ENCODE data around the gene FUOM. TPM values are rescaled to one million over a fixed set of nuclear protein-coding genes. Genes with fewer than 3 reads are reported as not detected.
A peak's percentile ranks its signal among the peaks of the same experiment; 100 is the strongest.

FUOM gene
- polyA plus RNA-seq, 4 donors = 10.8 to 25.1 (median 15.4) TPM

DNA sequence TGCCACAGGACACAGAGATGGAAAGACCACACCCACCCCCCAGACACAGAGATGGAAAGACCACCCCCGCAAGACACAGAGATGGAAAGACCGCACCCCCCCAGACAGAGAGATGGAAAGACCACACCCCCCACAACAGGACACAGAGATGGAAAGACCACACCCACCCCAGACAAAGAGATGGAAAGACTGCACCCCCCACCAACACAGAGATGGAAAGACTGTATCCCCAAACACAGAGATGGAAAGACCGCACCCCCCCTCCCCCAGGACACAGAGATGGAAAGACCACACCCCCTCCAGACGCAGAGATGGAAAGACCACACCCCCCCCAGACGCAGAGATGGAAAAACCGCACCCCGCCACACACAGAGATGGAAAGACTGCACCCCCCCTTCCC, 41.1 kb downstream of the FUOM start:
- no peak for DNase-seq (ENCODE audit: low read depth in 4 of 4, low spot score in 3 of 4)

- DNase-seq (ENCODE audit: low read depth in 4 of 4, low spot score in 3 of 4) = no peak
Measured at GRCh38 chr10:133316266-133316665, 41.6 kb downstream of the FUOM start.

- DNase-seq (ENCODE audit: low read depth in 4 of 4, low spot score in 3 of 4) = no peak
Measured at GRCh38 chr10:133315847-133316246, 42.0 kb downstream of the FUOM start.

DNA sequence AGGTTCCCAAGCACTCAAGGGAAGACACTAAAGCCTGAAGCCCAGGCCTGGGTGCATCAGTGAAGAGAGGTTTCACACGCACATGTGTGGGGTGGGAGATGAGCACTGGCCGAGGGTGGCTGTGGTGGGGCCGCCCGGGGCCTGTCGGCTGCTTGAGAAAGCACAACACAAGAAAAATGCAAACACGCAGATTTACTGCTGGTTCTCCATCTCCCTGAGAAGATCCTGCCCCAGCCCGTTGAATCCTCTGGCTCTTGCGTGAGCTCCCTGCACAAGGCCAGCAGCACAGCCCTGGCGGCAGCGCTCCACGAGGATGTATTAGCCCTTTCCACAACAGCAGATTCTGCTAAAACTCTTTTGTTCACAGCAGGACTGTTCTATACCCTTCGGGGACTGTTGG, 42.9 kb downstream of the FUOM start:
- DNase-seq (ENCODE audit: low read depth in 4 of 4, low spot score in 3 of 4) = no peak

GRCh38 chr10:133313192-133313591, 44.6 kb downstream of the FUOM start:
- no peak for DNase-seq (ENCODE audit: low read depth in 4 of 4, low spot score in 3 of 4)

DNA sequence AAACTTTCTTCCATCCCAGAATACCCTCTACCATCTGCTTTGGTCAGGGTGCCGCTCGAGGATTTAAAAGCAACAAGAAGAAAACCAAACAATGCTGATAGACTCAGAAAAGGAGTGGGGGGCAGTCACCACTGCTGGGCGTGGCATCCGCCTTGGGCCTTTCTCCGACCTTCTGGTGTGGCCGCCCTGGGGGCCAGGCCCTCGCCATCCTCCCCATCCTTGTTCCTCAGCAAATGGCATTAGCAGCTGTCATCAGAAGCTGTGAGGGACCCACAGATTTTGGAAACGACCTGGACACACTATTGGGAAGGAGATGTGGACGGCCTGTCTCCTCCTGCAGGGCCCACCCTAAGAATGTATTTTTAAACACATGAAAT, 45.1 kb downstream of the FUOM start:
- no peak for DNase-seq (ENCODE audit: low read depth in 4 of 4, low spot score in 3 of 4)

DNA sequence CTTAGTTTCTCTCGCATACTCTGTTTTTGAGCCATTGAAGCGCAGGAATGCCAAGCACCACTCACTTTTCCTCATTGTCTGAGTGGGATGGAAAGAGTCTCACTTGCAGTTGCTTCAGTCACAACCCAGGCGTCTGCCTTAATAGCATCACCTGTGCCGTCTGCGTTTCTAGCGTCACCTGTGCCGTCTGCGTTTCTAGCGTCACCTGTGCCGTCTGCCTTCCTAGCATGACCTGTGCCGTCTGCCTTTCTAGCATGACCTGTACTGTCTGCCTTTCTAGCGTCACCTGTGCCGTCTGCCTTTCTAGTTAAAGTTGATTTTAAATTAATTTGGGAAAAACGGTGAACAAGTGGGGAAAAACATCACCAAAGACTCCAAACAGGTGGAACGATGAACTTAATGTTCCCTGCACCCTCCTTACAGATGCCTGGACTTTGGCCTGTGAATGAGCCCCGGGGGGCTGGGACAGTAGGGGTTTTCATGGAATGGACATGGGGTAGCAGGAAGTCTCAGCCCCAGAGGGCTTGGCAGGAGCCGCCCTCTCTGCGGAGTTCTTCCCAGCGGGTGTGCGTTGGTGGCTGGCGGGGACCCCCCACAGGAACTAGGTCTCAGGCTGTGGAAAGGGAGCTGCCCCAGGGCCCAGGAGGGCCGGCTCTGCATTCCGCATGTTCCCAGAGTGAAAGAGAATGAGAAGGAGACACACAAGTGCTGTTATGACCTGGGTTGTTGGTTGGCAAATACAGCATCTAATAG, 45.6 kb downstream of the FUOM start:
- no peak for DNase-seq (ENCODE audit: low read depth in 4 of 4, low spot score in 3 of 4)

DNA sequence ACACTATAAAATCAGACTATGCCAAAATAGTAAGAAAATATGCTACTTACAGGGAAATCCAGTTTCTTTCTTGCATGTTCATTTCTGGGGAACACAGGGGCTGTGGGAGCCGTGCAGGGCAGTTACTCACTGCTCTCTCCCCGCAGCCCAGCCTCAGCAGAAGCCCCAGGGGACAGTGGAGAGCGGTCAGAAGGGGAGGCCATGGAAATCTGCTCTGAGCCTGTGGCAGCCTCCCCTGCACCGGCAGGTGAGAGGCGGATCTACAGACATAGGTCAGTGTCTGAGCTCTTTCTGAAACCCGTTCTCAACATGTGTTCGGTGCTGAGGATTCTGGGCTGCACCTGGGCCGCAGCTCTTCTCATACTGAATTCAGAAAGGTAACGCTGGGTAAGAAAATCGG, 46.2 kb downstream of the FUOM start:
- no peak for DNase-seq (ENCODE audit: low read depth in 4 of 4, low spot score in 3 of 4)

DNA sequence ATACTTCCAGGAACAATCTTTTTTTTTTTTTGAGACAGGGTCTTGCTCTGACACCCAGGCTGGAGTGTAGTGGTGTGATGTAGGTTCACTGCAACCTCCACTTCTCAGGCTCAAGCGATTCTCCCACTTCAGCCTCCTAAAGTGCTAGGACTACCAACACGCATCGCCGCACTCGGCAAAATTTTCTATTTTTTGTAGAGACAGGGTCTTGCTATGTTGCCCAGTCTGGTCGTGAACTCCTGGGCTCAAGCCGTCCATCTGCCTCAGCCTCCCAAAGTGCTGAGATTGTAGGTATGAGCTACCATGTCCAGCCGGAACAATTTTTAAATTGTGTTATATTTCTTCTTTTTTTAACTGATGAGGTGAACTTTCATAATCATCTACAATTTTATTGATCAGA, 47.0 kb downstream of the FUOM start:
- no peak for DNase-seq (ENCODE audit: low read depth in 4 of 4, low spot score in 3 of 4)

DNA sequence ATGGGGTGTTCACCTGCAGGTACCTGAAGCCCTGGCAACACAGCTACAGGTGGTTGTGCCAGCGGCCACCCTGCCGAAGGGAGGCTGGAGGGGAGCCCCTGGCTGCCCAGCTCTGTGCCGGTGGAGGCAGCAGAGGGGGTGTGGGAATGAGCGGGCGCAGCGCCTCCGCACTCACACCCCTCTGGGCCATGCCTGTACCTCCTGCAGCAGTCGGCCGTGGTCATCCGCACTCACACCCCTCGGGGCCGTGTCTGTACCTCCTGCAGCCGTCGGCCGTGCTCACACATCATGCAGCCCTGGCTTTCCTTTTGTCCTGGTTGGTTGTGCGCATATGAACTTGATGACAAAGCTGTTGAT, 47.4 kb downstream of the FUOM start:
- DNase-seq (ENCODE audit: low read depth in 4 of 4, low spot score in 3 of 4) = no peak

DNA sequence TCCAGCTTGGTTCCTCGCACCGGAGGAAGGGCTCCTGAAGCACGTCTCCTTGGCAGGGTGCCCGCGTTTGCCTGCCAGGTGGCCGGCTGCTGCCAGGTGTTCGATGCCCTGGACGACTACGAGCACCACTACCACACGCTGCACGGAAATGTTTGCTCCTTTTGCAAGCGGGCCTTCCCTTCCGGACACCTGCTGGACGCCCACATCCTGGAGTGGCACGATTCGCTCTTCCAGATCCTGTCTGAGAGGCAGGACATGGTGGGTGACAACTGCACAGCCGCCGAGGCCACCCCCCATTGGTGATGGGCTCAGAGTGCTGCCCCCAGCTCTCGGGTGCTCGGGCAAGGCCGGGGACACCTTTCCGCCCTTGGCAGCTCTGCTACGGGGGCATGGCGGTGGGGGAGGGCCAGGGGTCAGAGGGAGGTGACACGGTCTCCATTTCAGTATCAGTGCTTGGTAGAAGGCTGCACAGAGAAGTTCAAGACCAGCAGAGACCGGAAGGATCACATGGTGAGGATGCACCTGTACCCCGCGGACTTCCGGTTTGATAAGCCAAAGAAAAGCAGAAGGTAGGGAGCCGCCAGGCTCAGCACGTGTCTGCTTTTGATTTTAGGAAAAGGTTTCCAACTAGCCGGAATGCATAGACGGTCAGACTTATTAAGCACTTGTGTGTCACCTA, 48.0 kb downstream of the FUOM start:
- DNase-seq (ENCODE audit: low read depth in 4 of 4, low spot score in 3 of 4) = no peak

DNA sequence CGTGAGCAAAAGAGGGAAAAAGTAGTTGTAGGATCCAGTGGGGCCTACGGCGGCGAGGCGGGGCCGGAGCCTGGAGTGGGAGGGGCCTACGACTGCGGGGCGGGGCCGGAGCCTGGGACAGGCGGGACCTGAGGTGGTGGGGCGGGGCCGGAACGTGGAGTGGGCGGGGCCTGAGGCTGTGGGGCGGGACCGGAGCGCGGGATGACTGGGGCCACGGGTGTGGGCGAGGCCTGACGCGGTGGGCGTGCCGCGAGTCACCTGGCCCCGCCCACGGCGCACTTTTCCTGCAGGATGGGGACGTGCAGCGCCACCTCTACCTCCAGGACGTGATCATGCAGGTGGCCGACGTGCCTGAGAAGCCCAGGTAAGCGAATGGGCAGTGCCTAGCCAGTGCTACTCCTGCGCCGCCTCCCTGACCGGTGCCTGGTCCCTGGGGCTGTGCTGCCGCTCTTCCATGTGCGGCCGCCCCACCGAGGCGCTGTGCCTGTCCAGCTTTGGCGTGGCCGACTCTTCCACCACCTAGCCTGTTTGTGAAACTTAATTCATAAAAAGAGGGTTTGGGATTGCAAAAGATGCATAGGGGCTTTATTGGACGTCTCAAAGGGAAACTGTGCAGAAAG, 48.6 kb downstream of the FUOM start:
- peak; percentile 65 to 78 (median 72) for DNase-seq (ENCODE audit: low read depth in 4 of 4, low spot score in 3 of 4)

- peak in 3 of 4 donors; percentile 67 to 76 (median 71) for DNase-seq (ENCODE audit: low read depth in 4 of 4, low spot score in 3 of 4)
Measured at GRCh38 chr10:133308421-133309099, 49.3 kb downstream of the FUOM start, which contains the start of the genes TUBGCP2 and ZNF511. TUBGCP2 (minus strand) TSS chr10:133308872; CDS start chr10:133302941, 5,931 bp downstream. ZNF511 (plus strand) TSS chr10:133308914; CDS start chr10:133308944, 30 bp downstream.

GRCh38 chr10:133307776-133308420, 49.9 kb downstream of the FUOM start:
- peak in 1 of 4 donors; percentile 65 for DNase-seq (ENCODE audit: low read depth in 4 of 4, low spot score in 3 of 4)

DNA sequence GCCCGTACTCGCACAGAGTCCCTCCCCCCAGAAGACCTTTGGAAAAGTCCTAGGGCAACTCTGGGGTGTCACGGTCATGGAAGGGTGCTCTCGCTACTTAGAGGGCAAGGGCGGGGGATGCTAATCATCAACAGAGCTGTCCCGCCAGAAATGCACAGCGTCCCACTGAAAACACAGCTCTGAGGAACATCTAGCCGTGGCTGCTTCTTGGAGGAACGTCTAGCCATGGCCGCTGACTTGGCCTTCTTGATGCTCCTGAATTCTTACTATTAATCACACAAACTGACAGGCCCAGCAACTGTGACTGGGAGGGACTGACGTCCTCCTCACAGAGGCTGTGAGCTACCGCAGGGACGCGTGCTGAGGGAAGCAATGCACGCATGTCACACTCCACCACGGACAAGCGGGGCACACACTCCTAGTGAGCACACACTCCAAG, 50.9 kb downstream of the FUOM start:
- no peak for DNase-seq (ENCODE audit: low read depth in 4 of 4, low spot score in 3 of 4)

GRCh38 chr10:133306097-133306476, 51.7 kb downstream of the FUOM start:
- no peak for DNase-seq (ENCODE audit: low read depth in 4 of 4, low spot score in 3 of 4)

Other genes starting within 250 kb of the FUOM start
- 1 to 10 TPM; 2.5 to 10.0 (median 6.9) TPM for gene KNDC1, start 197.8 kb downstream of the FUOM start, polyA plus RNA-seq (ENCODE audit: insufficient read length in 4 of 4)
- under 1 TPM in 1 of 4 donors, not detected in 3; 0.12 TPM for gene UTF1, start 127.8 kb downstream of the FUOM start, polyA plus RNA-seq (ENCODE audit: insufficient read length in 4 of 4)
- under 1 TPM; 0.10 to 0.34 (median 0.23) TPM for gene VENTX, start 120.2 kb downstream of the FUOM start, polyA plus RNA-seq (ENCODE audit: insufficient read length in 4 of 4)
- gene ADAM8, start 81.2 kb downstream of the FUOM start, polyA plus RNA-seq (ENCODE audit: insufficient read length in 4 of 4) = 1 to 10 TPM in 3 of 4 donors, under 1 TPM in 1; 0.99 to 5.0 (median 2.1) TPM
- 10 to 100 TPM; 45.5 to 81.2 (median 55.8) TPM for gene TUBGCP2, start 49.1 kb downstream of the FUOM start, polyA plus RNA-seq (ENCODE audit: insufficient read length in 4 of 4)
- gene ZNF511, start 49.1 kb downstream of the FUOM start, polyA plus RNA-seq (ENCODE audit: insufficient read length in 4 of 4) = 10 to 100 TPM; 33.9 to 41.4 (median 38.0) TPM
- under 1 TPM in 2 of 4 donors, not detected in 2; 0.24 to 0.59 TPM for gene CALY, start 21.1 kb downstream of the FUOM start, polyA plus RNA-seq (ENCODE audit: insufficient read length in 4 of 4)
- gene PRAP1, start 10.6 kb downstream of the FUOM start, polyA plus RNA-seq (ENCODE audit: insufficient read length in 4 of 4) = 1 to 10 TPM in 3 of 4 donors, under 1 TPM in 1; 0.41 to 7.5 (median 2.3) TPM
- gene ECHS1, start 15.3 kb upstream of the FUOM start, polyA plus RNA-seq (ENCODE audit: insufficient read length in 4 of 4) = 100 to 1,000 TPM in 3 of 4 donors, 10 to 100 TPM in 1; 63.5 to 150 (median 134) TPM
- 1 to 10 TPM; 4.3 to 7.7 (median 4.4) TPM for gene PAOX, start 21.2 kb upstream of the FUOM start, polyA plus RNA-seq (ENCODE audit: insufficient read length in 4 of 4)
- gene MTG1, start 36.1 kb upstream of the FUOM start, polyA plus RNA-seq (ENCODE audit: insufficient read length in 4 of 4) = 10 to 100 TPM; 55.4 to 94.7 (median 66.1) TPM
- 1 to 10 TPM; 3.3 to 7.3 (median 3.8) TPM for gene SPRN, start 66.6 kb upstream of the FUOM start, polyA plus RNA-seq (ENCODE audit: insufficient read length in 4 of 4)
- gene SCART1, start 95.9 kb upstream of the FUOM start, polyA plus RNA-seq (ENCODE audit: insufficient read length in 4 of 4) = 1 to 10 TPM in 3 of 4 donors, under 1 TPM in 1; 0.86 to 3.6 (median 2.1) TPM
- 1 to 10 TPM in 2 of 4 donors, under 1 TPM in 2; 0.67 to 2.3 (median 1.1) TPM for gene CYP2E1, start 169.3 kb upstream of the FUOM start, polyA plus RNA-seq (ENCODE audit: insufficient read length in 4 of 4)
- gene SYCE1, start 207.6 kb upstream of the FUOM start, polyA plus RNA-seq (ENCODE audit: insufficient read length in 4 of 4) = under 1 TPM; 0.20 to 0.63 (median 0.42) TPM

All from left renal pelvis (tissue), 4 donors.